ENCODE data around the gene PSME2.
"Not testable (repeated sequence)": the region's sequence is repeated elsewhere in the genome, so short reads cannot be mapped to it uniquely, and the experiment has no call there.

Gene PSME2

GRCh38 chr14:24114532-24115421 is 31.6 kb downstream of the PSME2 start, which contains the start of the genes DCAF11 and NRL:
TSS of gene DCAF11 (plus strand) at chr14:24114777. CDS start at chr14:24115595, 818 bp downstream.
TSS of gene NRL (minus strand) at chr14:24114949. CDS start at chr14:24082848, 32,101 bp downstream.
- peak; percentile 96 to 98 for DNase-seq (ENCODE audit: low read depth in 2 of 2)

GRCh38 chr14:24113801-24114531 is 32.4 kb downstream of the PSME2 start:
- peak; percentile 76 to 80 for DNase-seq (ENCODE audit: low read depth in 2 of 2)

GRCh38 chr14:24113379-24113800 is 33.0 kb downstream of the PSME2 start:
- no peak for DNase-seq (ENCODE audit: low read depth in 2 of 2)

- DNase-seq (ENCODE audit: low read depth in 2 of 2), result no peak
These were observed 35.9 kb downstream of the PSME2 start for GRCh38 chr14:24110523-24110922.

- no peak for DNase-seq (ENCODE audit: low read depth in 2 of 2)
These were observed 36.4 kb downstream of the PSME2 start for GRCh38 chr14:24110060-24110459.

GRCh38 chr14:24108336-24108874 is 38.0 kb downstream of the PSME2 start:
- DNase-seq (ENCODE audit: low read depth in 2 of 2), result no peak

- no peak for DNase-seq (ENCODE audit: low read depth in 2 of 2)
These were observed 39.6 kb downstream of the PSME2 start for GRCh38 chr14:24106672-24107271.

- DNase-seq (ENCODE audit: low read depth in 2 of 2), result not testable (repeated sequence)
These were observed 40.7 kb downstream of the PSME2 start for GRCh38 chr14:24105609-24106239.

GRCh38 chr14:24103451-24103850 is 43.0 kb downstream of the PSME2 start:
- DNase-seq (ENCODE audit: low read depth in 2 of 2), result no peak

- no peak for DNase-seq (ENCODE audit: low read depth in 2 of 2)
These were observed 43.9 kb downstream of the PSME2 start for GRCh38 chr14:24102357-24103048.

- DNase-seq (ENCODE audit: low read depth in 2 of 2), result no peak
These were observed 45.4 kb downstream of the PSME2 start for GRCh38 chr14:24100982-24101494.

GRCh38 chr14:24100197-24100981 is 46.0 kb downstream of the PSME2 start:
- no peak for DNase-seq (ENCODE audit: low read depth in 2 of 2)

GRCh38 chr14:24098927-24099813 is 47.2 kb downstream of the PSME2 start:
- no peak for DNase-seq (ENCODE audit: low read depth in 2 of 2)

- DNase-seq (ENCODE audit: low read depth in 2 of 2), result no peak
These were observed 48.0 kb downstream of the PSME2 start for GRCh38 chr14:24098229-24098926.

GRCh38 chr14:24096545-24097181 is 49.7 kb downstream of the PSME2 start:
- DNase-seq (ENCODE audit: low read depth in 2 of 2), result no peak

- peak; percentile 57 for DNase-seq (ENCODE audit: low read depth in 2 of 2)
These were observed 50.9 kb downstream of the PSME2 start for GRCh38 chr14:24095271-24096068.

GRCh38 chr14:24094841-24095270 is 51.6 kb downstream of the PSME2 start:
- DNase-seq (ENCODE audit: low read depth in 2 of 2), result no peak
